Suprapubic skin (tissue), 3 donors: ENCODE results near the gene VWA2.

Experiments
- POLR2AphosphoS5 ChIP-seq, 3 donors: sonication (generic); formaldehyde crosslinking; IDR thresholded peaks; one replicate each; pipeline ENCODE4 v1.6.1; 2017; ENCODE audit warnings: antibody characterized with exemption in 3 of 3
- TF ChIP-seq, protein P1 (sequence below), 2 donors: fragments of 200-600 bp in 1 of 2; fragments of 450-650 bp in 1 of 2; sonication (generic) in 1 of 2; IDR thresholded peaks; one replicate each; pipeline ENCODE4 v1.5.1; 2016 to 2019; ENCODE audit warnings: antibody characterized with exemption in 2 of 2, mild to moderate bottlenecking in 1 of 2, moderate library complexity in 1 of 2

- TF ChIP-seq, protein P1, sequence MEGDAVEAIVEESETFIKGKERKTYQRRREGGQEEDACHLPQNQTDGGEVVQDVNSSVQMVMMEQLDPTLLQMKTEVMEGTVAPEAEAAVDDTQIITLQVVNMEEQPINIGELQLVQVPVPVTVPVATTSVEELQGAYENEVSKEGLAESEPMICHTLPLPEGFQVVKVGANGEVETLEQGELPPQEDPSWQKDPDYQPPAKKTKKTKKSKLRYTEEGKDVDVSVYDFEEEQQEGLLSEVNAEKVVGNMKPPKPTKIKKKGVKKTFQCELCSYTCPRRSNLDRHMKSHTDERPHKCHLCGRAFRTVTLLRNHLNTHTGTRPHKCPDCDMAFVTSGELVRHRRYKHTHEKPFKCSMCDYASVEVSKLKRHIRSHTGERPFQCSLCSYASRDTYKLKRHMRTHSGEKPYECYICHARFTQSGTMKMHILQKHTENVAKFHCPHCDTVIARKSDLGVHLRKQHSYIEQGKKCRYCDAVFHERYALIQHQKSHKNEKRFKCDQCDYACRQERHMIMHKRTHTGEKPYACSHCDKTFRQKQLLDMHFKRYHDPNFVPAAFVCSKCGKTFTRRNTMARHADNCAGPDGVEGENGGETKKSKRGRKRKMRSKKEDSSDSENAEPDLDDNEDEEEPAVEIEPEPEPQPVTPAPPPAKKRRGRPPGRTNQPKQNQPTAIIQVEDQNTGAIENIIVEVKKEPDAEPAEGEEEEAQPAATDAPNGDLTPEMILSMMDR (IDR thresholded peaks at IDR 0.05), result no peak
- TF ChIP-seq POLR2AphosphoS5 (IDR thresholded peaks at IDR 0.05), result no peak
These were observed 61.1 kb downstream of the VWA2 start for GRCh38 chr10:114300036-114300645.
